H1 (cell line): ENCODE data around the gene DNAAF5. TPM values are rescaled to one million over a fixed set of nuclear protein-coding genes. Genes with fewer than 3 reads are reported as not detected.

Source experiments
- CTCF ChIA-PET: fragments of 300-600 bp; sonication (Branson Sonifier 250); formaldehyde crosslinking; loops from one replicate; lab custom pipeline; 2021; ENCODE audit not compliant: partially characterized antibody; lab: Charles Lee
- POLR2A ChIA-PET: fragments of 300-600 bp; sonication (Branson Sonifier 250); formaldehyde crosslinking; loops from one replicate; lab custom pipeline; 2021; ENCODE audit warnings: inconsistent platforms; ENCODE audit not compliant: partially characterized antibody; lab: Charles Lee
- DNase-seq, 2 experiments: peaks; one replicate each; pipeline versions ENCODE4 v3.0.0 to v3.0.0-alpha.2; 2010 to 2022; ENCODE audit warnings: low spot score in 2 of 2, low read depth in 1 of 2, mixed read lengths in 1 of 2
- FAIRE-seq: peaks from 2 replicates; lab custom pipeline; 2011; peaks lifted over from hg19 to GRCh38; lab: Jason Lieb, UNC
- H2AFZ ChIP-seq: 2 replicates; pipeline ENCODE4 v1.8.1; 2012; ENCODE audit warnings: low read length, inconsistent platforms
- H2AK5ac ChIP-seq: 2 replicates; pipeline ENCODE4 v1.6.1; 2013; ENCODE audit warnings: low read depth, low read length
- H2BK120ac ChIP-seq: replicated peaks from 2 replicates; pipeline ENCODE3; 2013; ENCODE audit warnings: low read depth, low read length, inconsistent platforms
- H2BK12ac ChIP-seq: 2 replicates; pipeline ENCODE4 v1.6.1; 2013; ENCODE audit warnings: low read depth, low read length
- H2BK15ac ChIP-seq: 2 replicates; pipeline ENCODE4 v1.6.1; 2013; ENCODE audit warnings: low read length
- H2BK20ac ChIP-seq: 2 replicates; pipeline ENCODE4 v1.6.1; 2013; ENCODE audit warnings: low read length
- H2BK5ac ChIP-seq: 2 replicates; pipeline ENCODE4 v1.6.1; 2013; ENCODE audit warnings: low read depth, low read length
- H3K14ac ChIP-seq: 2 replicates; pipeline ENCODE4 v1.6.1; 2013; ENCODE audit warnings: inconsistent platforms; ENCODE audit not compliant: insufficient read length
- H3K18ac ChIP-seq: 2 replicates; pipeline ENCODE4 v1.6.1; 2013; ENCODE audit warnings: low read length; ENCODE audit errors: extremely low read depth
- H3K23ac ChIP-seq: 2 replicates; pipeline ENCODE4 v1.6.1; 2013; ENCODE audit warnings: inconsistent platforms; ENCODE audit not compliant: insufficient read length
- H3K23me2 ChIP-seq: 2 replicates; pipeline ENCODE4 v1.6.1; 2013; ENCODE audit warnings: low read depth, low read length
- H3K27ac ChIP-seq: 2 replicates; pipeline ENCODE4 v1.6.1; 2011; ENCODE audit warnings: low read depth, low read length, inconsistent platforms
- H3K27me3 ChIP-seq, 4 experiments: replicated peaks in 1 of 4; 1 replicate in 1 of 4; 2 replicates in 3 of 4; pipeline versions ENCODE4 v1.6.1 to v1.8.1; 2011 to 2013; ENCODE audit warnings: low read length in 3 of 4, mild to moderate bottlenecking in 3 of 4, inconsistent platforms in 2 of 4, mixed read lengths in 2 of 4, moderate library complexity in 1 of 4; ENCODE audit not compliant: control insufficient read depth in 3 of 4, insufficient read depth in 3 of 4; ENCODE audit errors: extremely low read depth in 1 of 4
- H3K36me3 ChIP-seq, 4 experiments: 2 replicates each; pipeline versions ENCODE4 v1.6.1 to v1.8.1; 2011 to 2013; ENCODE audit warnings: mild to moderate bottlenecking in 4 of 4, low read length in 3 of 4, moderate library complexity in 2 of 4, control low read depth in 1 of 4, inconsistent platforms in 1 of 4; ENCODE audit not compliant: insufficient read depth in 4 of 4, control insufficient read depth in 2 of 4
- H3K4ac ChIP-seq: replicated peaks from 2 replicates; pipeline ENCODE3; 2013; ENCODE audit warnings: low read length, low read depth, mixed read lengths, inconsistent platforms; ENCODE audit not compliant: insufficient read length
- H3K4me1 ChIP-seq, 4 experiments: replicated peaks in 1 of 4; 1 replicate in 1 of 4; 2 replicates in 3 of 4; pipeline versions ENCODE4 v1.6.1 to v1.8.1; 2011 to 2013; ENCODE audit warnings: low read length in 3 of 4, inconsistent platforms in 2 of 4, mixed read lengths in 1 of 4; ENCODE audit not compliant: insufficient read depth in 4 of 4, control insufficient read depth in 3 of 4
- H3K4me2 ChIP-seq, 2 experiments: 2 replicates each; pipeline versions ENCODE4 v1.6.1 to v1.8.1; 2011 to 2013; ENCODE audit warnings: low read depth in 2 of 2, low read length in 2 of 2, control low read depth in 1 of 2, inconsistent platforms in 1 of 2, mild to moderate bottlenecking in 1 of 2; ENCODE audit not compliant: insufficient read depth in 1 of 2
- H3K4me3 ChIP-seq, 4 experiments: fragments of 200-600, 300-600 bp in 1 of 4; sonication (generic), shearing (Covaris generic), sonication (Bioruptor Twin) in 1 of 4; 2 replicates each; pipeline versions ENCODE4 v1.5.1 to v1.8.1; 2011 to 2016; ENCODE audit warnings: low read length in 4 of 4, low read depth in 3 of 4, control low read depth in 2 of 4, inconsistent platforms in 2 of 4, mild to moderate bottlenecking in 2 of 4, mixed read lengths in 1 of 4, moderate library complexity in 1 of 4; ENCODE audit not compliant: insufficient read depth in 2 of 4; ENCODE audit errors: extremely low read depth in 1 of 4
- H3K56ac ChIP-seq: replicated peaks from 2 replicates; pipeline ENCODE3; 2013; ENCODE audit warnings: low read depth, mild to moderate bottlenecking, mixed read lengths, low read length, inconsistent platforms; ENCODE audit not compliant: insufficient read length
- H3K79me1 ChIP-seq: 2 replicates; pipeline ENCODE4 v1.6.1; 2013; ENCODE audit warnings: low read depth, low read length, control low read depth
- H3K79me2 ChIP-seq, 2 experiments: 2 replicates each; pipeline versions ENCODE4 v1.6.1 to v1.8.1; 2012 to 2013; ENCODE audit warnings: low read length in 2 of 2, mild to moderate bottlenecking in 2 of 2, inconsistent platforms in 1 of 2; ENCODE audit not compliant: insufficient read depth in 2 of 2, control insufficient read depth in 1 of 2
- H3K9ac ChIP-seq, 4 experiments: replicated peaks in 1 of 4; 1 replicate in 1 of 4; 2 replicates in 3 of 4; pipeline versions ENCODE4 v1.6.1 to v1.8.1; 2011 to 2013; ENCODE audit warnings: low read depth in 3 of 4, low read length in 3 of 4, control low read depth in 2 of 4, mild to moderate bottlenecking in 2 of 4, moderate library complexity in 2 of 4, inconsistent platforms in 1 of 4; ENCODE audit errors: extremely low read depth in 1 of 4
- H3K9me3 ChIP-seq, 2 experiments: 2 replicates each; pipeline versions ENCODE4 v1.6.1 to v1.8.1; 2012 to 2013; ENCODE audit warnings: mild to moderate bottlenecking in 2 of 2, moderate library complexity in 2 of 2, control low read depth in 1 of 2, inconsistent platforms in 1 of 2, low read depth in 1 of 2, low read length in 1 of 2, mixed read lengths in 1 of 2; ENCODE audit not compliant: insufficient read depth in 2 of 2
- H4K20me1 ChIP-seq, 2 experiments: replicated peaks in 1 of 2; 2 replicates each; pipeline versions ENCODE3 to v1.8.1; 2011 to 2013; ENCODE audit warnings: inconsistent platforms in 2 of 2, low read length in 2 of 2, mild to moderate bottlenecking in 1 of 2; ENCODE audit not compliant: insufficient read depth in 2 of 2, control insufficient read depth in 1 of 2
- H4K5ac ChIP-seq: 2 replicates; pipeline ENCODE4 v1.6.1; 2013; ENCODE audit warnings: low read length, low read depth, mixed read lengths, inconsistent platforms; ENCODE audit not compliant: insufficient read length
- H4K8ac ChIP-seq: 2 replicates; pipeline ENCODE4 v1.8.0; 2013; ENCODE audit warnings: mild to moderate bottlenecking, moderate library complexity, low read length, inconsistent platforms; ENCODE audit not compliant: insufficient read depth; ENCODE audit errors: extremely low read depth
- H4K91ac ChIP-seq: replicated peaks from 2 replicates; pipeline ENCODE3; 2013; ENCODE audit warnings: low read length, mixed read lengths, inconsistent platforms; ENCODE audit not compliant: insufficient read length
- BACH1 ChIP-seq: IDR thresholded peaks from 2 replicates; pipeline ENCODE4 v1.6.1; 2012; ENCODE audit warnings: low read length, improper control_type of control experiment
- RBBP5 ChIP-seq: IDR thresholded peaks from 2 replicates; pipeline ENCODE4 v1.7.1; 2012; ENCODE audit warnings: low read depth, mild to moderate bottlenecking, inconsistent platforms, low read length, moderate library complexity, borderline replicate concordance
- SP1 ChIP-seq: IDR thresholded peaks from 2 replicates; pipeline ENCODE4 v1.6.1; 2011; ENCODE audit warnings: low read depth, low read length
- TEAD4 ChIP-seq: IDR thresholded peaks from 2 replicates; pipeline ENCODE4 v1.6.1; 2012; ENCODE audit warnings: low read depth, low read length, inconsistent platforms, mixed read lengths
- WGBS, 2 experiments: shearing (Covaris generic) in 1 of 2; methylation state at CpG; one replicate each; pipeline versions ENCODE4 v1.1.6 to v1.1.7; 2013 to 2015; ENCODE audit warnings: low lambda C conversion rate in 2 of 2, mixed read lengths in 2 of 2, inconsistent platforms in 1 of 2, low coverage in 1 of 2, missing lambda C conversion rate in 1 of 2; ENCODE audit not compliant: insufficient replicate concordance in 2 of 2, insufficient coverage in 1 of 2, insufficient read length in 1 of 2; ENCODE audit errors: extremely low coverage in 1 of 2, missing lambda C conversion rate in 1 of 2; 5-methylcytosine and 5-hydroxymethylcytosine counted together
- polyA plus RNA-seq, 7 experiments: library from polyadenylated mRNA; depleted of rRNA in 3 of 7; stranded (reverse) in 5 of 7; unstranded in 2 of 7; fragments of >200 nt in 5 of 7; fragments of 200-250 nt in 2 of 7; gene quantifications; 1 replicate in 5 of 7; 2 replicates in 1 of 7; 4 replicates in 1 of 7; pipeline versions ENCODE4 v1.2.1 to v1.2.3, GENCODE V29; 2011 to 2013; ENCODE audit warnings: missing spikeins in 2 of 7, mixed read lengths in 2 of 7
- total RNA-seq: library from RNA; stranded (reverse); fragmentation: NEBNext Ultra II Directional; extraction: Animal tissue kit (Norgen Biotek cat#: 25700); gene quantifications from 2 replicates; pipeline ENCODE4 v1.2.1, GENCODE V29; 2021

The DNAAF5 gene
- total and polyA plus RNA-seq, 2 of the 8 experiments (the other 6 are each of a cell fraction or from before 2014, with no cell fraction given): 55.1 to 95.9 TPM

GRCh38 chr7:757741-758163 lies 31.3 kb downstream of the DNAAF5 start:
- Histone ChIP-seq H4K8ac (no peak overlapping the region), H3K4me1 (no peaks in the 10 kb centered on the region), H3K79me2 (no peaks in the 10 kb centered on the region), H4K20me1 (peaks cover 1 to 8% of the 10 kb centered on the region in 2 experiments), H2BK120ac (no peak overlapping the region), H3K79me1 (no peaks in the 10 kb centered on the region), H2BK20ac (no peak overlapping the region), H2BK15ac (no peak overlapping the region), H3K23me2 (no peaks in the 10 kb centered on the region), H3K4me2 (no peak overlapping the region), H3K36me3 (peaks cover 14 to 30% (median 22%) of the 10 kb centered on the region in 4 experiments; a peak in 7 of 8 replicates), H3K23ac (no peak overlapping the region), H3K27me3 (no peaks in the 10 kb centered on the region), H3K56ac (no peak overlapping the region), H3K9ac (no peak overlapping the region), H2BK12ac (no peak overlapping the region), H3K4me3 (no peak overlapping the region), H3K14ac (no peak overlapping the region), H3K27ac (no peak overlapping the region), H2AK5ac (no peak overlapping the region), H4K5ac (no peak overlapping the region), H3K18ac (no peak overlapping the region), H4K91ac (no peak overlapping the region), H2AFZ (no peak overlapping the region), H3K9me3 (no peaks in the 10 kb centered on the region), H2BK5ac (no peak overlapping the region), H3K4ac (no peak overlapping the region)
- POLR2A ChIA-PET: no interaction called here
- WGBS, 2 experiments: 92% methylated on average over 19 of the region's 19 CpGs; no CpG with 5 or more reads in 1 of the 2 experiments
- no peak for DNase-seq
- CTCF ChIA-PET: interaction anchor here (0.5 to 1.7 kb wide), 4 partner anchors 12 to 641 kb away, joined by 3 to 5 read pairs (median 4); no protein-coding TSS in a partner anchor
- FAIRE-seq: no peak
- no peak for TF ChIP-seq RBBP5
- no peak for TF ChIP-seq SP1
- TF ChIP-seq BACH1: no peak
- TF ChIP-seq TEAD4: no peak
